ENCODE results near the gene TMEM88.
A peak's percentile ranks its signal among the peaks of the same experiment; 100 is the strongest.
"Not testable (repeated sequence)": the region's sequence is repeated elsewhere in the genome, so short reads cannot be mapped to it uniquely, and the experiment has no call there.

Gene TMEM88

GRCh38 chr17:7854851-7855659 lies at the start of gene TMEM88:
Gene TMEM88 (plus strand): TSS chr17:7855066. CDS start chr17:7855075, 9 bp downstream.
- Mint-ChIP-seq H3K9me3 (no peaks in the 10 kb centered on the region), H3K4me3 (no peak within 1 kb of the TSS), H3K27ac (no peak within 1 kb of the TSS), H3K4me1 (peaks cover 32% of the 10 kb centered on the region), H3K36me3 (peaks cover 7% of the 10 kb centered on the region)
- DNase-seq (ENCODE audit: low spot score in 2 of 2) = no peak
- no peak for ATAC-seq

- no peak for DNase-seq (ENCODE audit: low spot score in 2 of 2)
- Mint-ChIP-seq H3K9me3 (no peaks in the 10 kb centered on the region), H3K4me1 (no peaks in the 10 kb centered on the region), H3K27ac (no peak overlapping the region), H3K4me3 (no peak overlapping the region), H3K36me3 (no peaks in the 10 kb centered on the region)
- no peak for ATAC-seq
Measured at GRCh38 chr17:7806587-7806986, 48.3 kb upstream of the TMEM88 start.

- no peak overlapping the region for H3K27ac Mint-ChIP-seq
- no peaks in the 10 kb centered on the region for H3K9me3 Mint-ChIP-seq
- H3K4me1 Mint-ChIP-seq = no peaks in the 10 kb centered on the region
- H3K36me3 Mint-ChIP-seq = no peaks in the 10 kb centered on the region
- ATAC-seq (no peak), DNase-seq (ENCODE audit: low spot score in 2 of 2) (no peak)
- H3K4me3 Mint-ChIP-seq = no peak overlapping the region
Measured at GRCh38 chr17:7807206-7807605, 47.7 kb upstream of the TMEM88 start.

- Mint-ChIP-seq H3K4me1 (no peaks in the 10 kb centered on the region), H3K36me3 (no peaks in the 10 kb centered on the region), H3K27ac (no peak overlapping the region), H3K9me3 (no peaks in the 10 kb centered on the region), H3K4me3 (no peak overlapping the region)
- DNase-seq (ENCODE audit: low spot score in 2 of 2) (no peak), ATAC-seq (no peak)
Measured at GRCh38 chr17:7809086-7809790, 45.6 kb upstream of the TMEM88 start.

- ATAC-seq; H3K4me3 Mint-ChIP-seq; DNase-seq (ENCODE audit: low spot score in 2 of 2): not testable (repeated sequence)
Measured at GRCh38 chr17:7809791-7810343, 45.0 kb upstream of the TMEM88 start.

GRCh38 chr17:7811251-7811650 lies 43.6 kb upstream of the TMEM88 start:
- ATAC-seq (no peak), DNase-seq (ENCODE audit: low spot score in 2 of 2) (no peak)
- Mint-ChIP-seq H3K4me1 (no peaks in the 10 kb centered on the region), H3K9me3 (no peaks in the 10 kb centered on the region), H3K27ac (no peak overlapping the region), H3K4me3 (no peak overlapping the region), H3K36me3 (no peaks in the 10 kb centered on the region)

More at GRCh38 chr17:7809791-7810343, 45.0 kb upstream of the TMEM88 start:
- H3K36me3 Mint-ChIP-seq, H3K4me1 Mint-ChIP-seq, H3K27ac Mint-ChIP-seq, H3K9me3 Mint-ChIP-seq: not testable (repeated sequence)

- H3K4me3 Mint-ChIP-seq = no peak overlapping the region
- H3K27ac Mint-ChIP-seq = no peak overlapping the region
- no peaks in the 10 kb centered on the region for H3K4me1 Mint-ChIP-seq
- no peaks in the 10 kb centered on the region for H3K9me3 Mint-ChIP-seq
- H3K36me3 Mint-ChIP-seq = no peaks in the 10 kb centered on the region
- no peak for ATAC-seq
- DNase-seq (ENCODE audit: low spot score in 2 of 2) = no peak
Measured at GRCh38 chr17:7814969-7815368, 39.9 kb upstream of the TMEM88 start.

- no peaks in the 10 kb centered on the region for H3K9me3 Mint-ChIP-seq
- DNase-seq (ENCODE audit: low spot score in 2 of 2) (no peak), ATAC-seq (no peak)
- no peak overlapping the region for H3K4me3 Mint-ChIP-seq
- H3K36me3 Mint-ChIP-seq = no peaks in the 10 kb centered on the region
- H3K27ac Mint-ChIP-seq = peak overlapping the region; percentile 20
- no peaks in the 10 kb centered on the region for H3K4me1 Mint-ChIP-seq
Measured at GRCh38 chr17:7816926-7817642, 37.8 kb upstream of the TMEM88 start.

- DNase-seq (ENCODE audit: low spot score in 2 of 2) (no peak), ATAC-seq (no peak)
- Mint-ChIP-seq H3K36me3 (no peaks in the 10 kb centered on the region), H3K9me3 (no peaks in the 10 kb centered on the region), H3K4me1 (no peaks in the 10 kb centered on the region), H3K27ac (no peak overlapping the region), H3K4me3 (no peak overlapping the region)
Measured at GRCh38 chr17:7817643-7817964, 37.3 kb upstream of the TMEM88 start.

- Mint-ChIP-seq H3K9me3 (no peaks in the 10 kb centered on the region), H3K27ac (no peak overlapping the region), H3K36me3 (no peaks in the 10 kb centered on the region), H3K4me1 (no peaks in the 10 kb centered on the region), H3K4me3 (no peak overlapping the region)
- no peak for DNase-seq (ENCODE audit: low spot score in 2 of 2)
- no peak for ATAC-seq
Measured at GRCh38 chr17:7818026-7818425, 36.8 kb upstream of the TMEM88 start.

- H3K4me3 Mint-ChIP-seq = no peak overlapping the region
- no peak for ATAC-seq
Measured at GRCh38 chr17:7818746-7819645, 35.9 kb upstream of the TMEM88 start.

GRCh38 chr17:7820231-7820630 lies 34.6 kb upstream of the TMEM88 start:
- Mint-ChIP-seq H3K9me3 (no peaks in the 10 kb centered on the region), H3K4me1 (peaks cover 3% of the 10 kb centered on the region), H3K27ac (peak overlapping the region; percentile 24), H3K4me3 (no peak overlapping the region), H3K36me3 (no peaks in the 10 kb centered on the region)
- ATAC-seq (no peak), DNase-seq (ENCODE audit: low spot score in 2 of 2) (no peak)

More at GRCh38 chr17:7818746-7819645, 35.9 kb upstream of the TMEM88 start:
- no peaks in the 10 kb centered on the region for H3K4me1 Mint-ChIP-seq
- no peaks in the 10 kb centered on the region for H3K9me3 Mint-ChIP-seq
- H3K36me3 Mint-ChIP-seq = no peaks in the 10 kb centered on the region
- DNase-seq (ENCODE audit: low spot score in 2 of 2) = no peak
- H3K27ac Mint-ChIP-seq = peak overlapping the region; percentile 76

- no peak overlapping the region for H3K4me3 Mint-ChIP-seq
- no peak for DNase-seq (ENCODE audit: low spot score in 2 of 2)
- no peak for ATAC-seq
- peak overlapping the region; percentile 3 for H3K27ac Mint-ChIP-seq
- H3K4me1 Mint-ChIP-seq = peaks cover 4% of the 10 kb centered on the region
- H3K36me3 Mint-ChIP-seq = no peaks in the 10 kb centered on the region
- no peaks in the 10 kb centered on the region for H3K9me3 Mint-ChIP-seq
Measured at GRCh38 chr17:7822126-7822525, 32.7 kb upstream of the TMEM88 start.

GRCh38 chr17:7823581-7824001 lies 31.3 kb upstream of the TMEM88 start:
- Mint-ChIP-seq H3K4me3 (no peak overlapping the region), H3K9me3 (no peaks in the 10 kb centered on the region), H3K27ac (peak overlapping the region; percentile 39), H3K36me3 (no peaks in the 10 kb centered on the region), H3K4me1 (peaks cover 4% of the 10 kb centered on the region)
- ATAC-seq (no peak), DNase-seq (ENCODE audit: low spot score in 2 of 2) (no peak)
